Measurements from ENCODE around the gene GBA2.

DNA sequence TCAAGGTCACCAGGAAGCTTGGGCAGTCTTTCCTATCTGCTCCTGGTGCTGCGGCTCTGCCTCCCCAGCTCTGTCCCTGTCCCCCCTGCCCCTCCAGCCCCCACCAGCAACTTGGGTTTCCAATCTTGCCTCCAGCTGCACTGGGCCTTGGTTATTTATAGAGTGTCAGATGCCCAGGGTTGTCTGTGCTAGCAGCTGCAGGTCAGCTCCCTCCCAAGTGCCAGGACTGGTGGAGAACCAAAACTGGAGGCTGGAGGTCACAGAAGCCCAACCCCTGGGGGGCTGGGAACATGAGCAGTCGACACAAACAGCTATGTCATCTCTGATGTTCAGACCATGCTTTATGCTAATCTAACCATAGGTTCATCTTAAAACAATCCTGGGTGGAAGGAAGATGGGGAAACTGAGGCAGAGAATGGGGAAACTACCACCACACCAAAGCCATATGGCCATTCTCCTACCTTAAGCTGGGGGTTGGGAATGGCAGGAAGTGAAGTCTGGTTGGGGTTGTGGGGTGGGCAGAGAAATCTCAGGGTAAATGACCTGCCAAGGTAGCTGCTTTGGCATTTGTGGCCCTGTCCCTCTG lies 61.0 kb downstream of the GBA2 start:
- TF ChIP-seq CTCF (IDR thresholded peaks at IDR 0.05; ENCODE audit: extremely low read depth in 1 of 2, insufficient read depth in 1 of 2, low read depth in 1 of 2, low read length in 2 of 2) (no peak), POLR2A (IDR thresholded peaks at IDR 0.05; ENCODE audit: low read depth, low read length) (no peak), MYC (IDR thresholded peaks at IDR 0.05; ENCODE audit: low read depth, low read length) (no peak), POLR2AphosphoS5 (IDR thresholded peaks at IDR 0.05; ENCODE audit: insufficient read depth, low read depth, low read length) (no peak), EZH2 (IDR thresholded peaks at IDR 0.05; ENCODE audit: borderline replicate concordance, low read depth, low read length, severe bottlenecking) (no peak), JUN (IDR thresholded peaks at IDR 0.05; ENCODE audit: borderline replicate concordance, insufficient read depth, insufficient read length, low read depth) (no peak), FOS (IDR thresholded peaks at IDR 0.05; ENCODE audit: borderline replicate concordance, insufficient read depth, low read length) (no peak), GATA2 (IDR thresholded peaks at IDR 0.05; ENCODE audit: insufficient read depth, insufficient read length, low read depth, low read length) (no peak)
- TF ChIP-seq, protein P1, sequence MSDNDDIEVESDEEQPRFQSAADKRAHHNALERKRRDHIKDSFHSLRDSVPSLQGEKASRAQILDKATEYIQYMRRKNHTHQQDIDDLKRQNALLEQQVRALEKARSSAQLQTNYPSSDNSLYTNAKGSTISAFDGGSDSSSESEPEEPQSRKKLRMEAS (IDR thresholded peaks at IDR 0.05; ENCODE audit: insufficient read depth, insufficient read length): no peak
